Middle frontal gyrus (tissue), 1 donor: ENCODE results near the gene SLC5A5.

Source experiments
- DNase-seq: peaks from one replicate; pipeline ENCODE4 v3.0.0-alpha.2; 2015; ENCODE audit warnings: low spot score; ENCODE audit errors: extremely low spot score

The SLC5A5 gene

GRCh38 chr19:17871878-17872250 lies at the start of gene SLC5A5:
Gene SLC5A5, plus strand, starts transcription at chr19:17871945. Its CDS starts 375 bp downstream, at chr19:17872320.
- no peak for DNase-seq

- no peak for DNase-seq
Observed at GRCh38 chr19:17824339-17824738, 47.4 kb upstream of the SLC5A5 start.

- no peak for DNase-seq
Observed at GRCh38 chr19:17826508-17827056, 45.2 kb upstream of the SLC5A5 start.

DNA sequence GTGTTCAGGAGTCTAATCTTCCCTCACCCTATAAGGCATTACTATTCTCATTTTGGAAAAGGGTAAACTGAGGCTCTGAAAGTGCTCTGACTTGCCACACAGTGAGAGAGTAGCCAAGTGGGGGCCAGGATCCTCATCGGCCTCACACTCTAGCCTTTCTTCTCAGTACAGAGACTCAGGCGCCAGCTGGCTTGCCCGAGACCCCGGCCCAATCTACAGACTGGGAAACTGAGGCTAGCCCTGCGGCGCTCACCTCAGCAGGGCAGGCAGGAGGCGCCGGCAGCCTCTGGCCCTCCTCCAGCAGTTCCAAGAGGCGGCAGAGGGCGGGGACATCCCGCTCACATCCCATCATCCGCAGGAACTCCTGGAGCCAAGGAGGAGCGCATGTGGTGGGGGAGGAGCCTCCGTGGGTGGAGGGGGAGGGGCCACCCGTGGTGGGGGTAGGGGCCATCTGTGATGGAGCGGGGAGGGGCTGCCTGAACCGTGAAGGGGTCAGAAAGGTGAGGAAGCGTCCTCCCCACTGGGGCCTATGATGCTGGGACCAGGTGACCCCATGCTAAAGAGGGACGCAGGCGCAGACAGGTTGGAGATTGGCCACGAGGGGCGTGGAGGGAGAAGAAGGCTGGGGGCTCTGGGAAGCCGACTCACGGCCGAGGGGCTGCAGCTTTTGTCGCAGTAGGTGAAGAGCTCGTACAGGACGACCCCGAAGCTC lies 41.7 kb upstream of the SLC5A5 start:
- DNase-seq, result no peak

DNA sequence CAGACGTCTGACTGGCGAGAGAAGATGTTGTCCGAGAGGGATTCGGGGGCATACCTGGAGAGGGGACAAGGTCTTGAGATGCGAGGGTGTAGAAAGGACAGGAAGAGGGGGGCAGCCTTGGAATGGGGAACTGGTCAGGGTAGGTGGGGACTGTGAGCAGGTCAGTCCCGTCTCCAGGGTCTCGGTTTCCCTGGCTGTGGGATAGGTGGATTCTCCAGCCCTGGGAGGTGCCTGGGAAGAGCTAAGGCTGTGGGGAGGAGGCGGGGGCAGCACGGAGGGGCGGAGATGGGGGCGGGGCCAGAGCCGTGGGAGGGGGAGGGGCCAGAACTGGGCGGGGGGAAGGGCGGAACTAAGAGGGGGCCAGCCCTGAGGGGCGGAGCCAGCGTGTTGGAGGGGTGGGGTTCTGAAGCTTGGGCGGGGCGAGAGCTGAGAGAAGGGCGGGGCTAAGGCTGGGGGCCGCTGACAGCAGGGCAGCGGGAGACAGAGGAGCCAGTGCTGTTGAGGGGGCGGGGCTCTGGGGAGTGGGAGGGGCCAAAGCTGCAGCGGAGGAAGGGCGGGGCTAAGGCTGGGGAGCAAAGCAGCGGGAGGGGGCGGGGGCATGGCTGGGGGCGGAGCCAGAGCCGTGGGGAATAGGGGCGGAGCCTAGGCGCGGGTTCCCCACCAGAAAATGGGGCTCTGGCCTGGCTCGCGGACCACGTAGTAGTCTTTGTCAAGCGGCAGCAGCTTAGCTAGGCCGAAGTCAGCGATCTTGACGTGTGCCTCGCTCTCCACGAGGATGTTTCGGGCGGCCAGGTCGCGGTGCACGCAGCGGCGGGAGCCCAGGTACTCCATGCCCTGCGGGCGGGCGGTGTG lies 41.0 kb upstream of the SLC5A5 start:
- DNase-seq, result peak; percentile 48

DNA sequence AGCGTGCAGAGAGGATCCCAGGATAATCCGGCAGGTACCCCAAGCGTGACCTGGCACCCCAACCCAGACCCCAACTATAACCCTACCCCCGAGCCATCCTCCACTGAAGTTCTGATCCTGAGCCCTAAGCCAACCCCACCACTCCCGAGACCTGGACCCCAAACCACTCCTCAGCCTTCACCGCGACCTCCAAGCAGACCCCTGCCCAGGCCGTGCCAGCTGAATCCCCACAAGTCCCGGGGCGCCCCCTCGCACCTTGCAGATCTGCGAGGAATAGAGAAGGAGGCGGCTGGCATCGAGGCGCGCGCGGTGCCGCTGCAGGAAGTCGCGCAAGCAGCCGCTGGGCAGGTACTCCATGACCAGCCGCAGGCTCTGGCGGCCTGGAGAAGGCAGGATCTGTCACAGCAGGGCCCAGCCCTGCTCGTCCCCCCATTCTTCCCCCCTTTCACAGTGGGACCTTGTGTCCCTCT lies 40.3 kb upstream of the SLC5A5 start:
- no peak for DNase-seq

DNA sequence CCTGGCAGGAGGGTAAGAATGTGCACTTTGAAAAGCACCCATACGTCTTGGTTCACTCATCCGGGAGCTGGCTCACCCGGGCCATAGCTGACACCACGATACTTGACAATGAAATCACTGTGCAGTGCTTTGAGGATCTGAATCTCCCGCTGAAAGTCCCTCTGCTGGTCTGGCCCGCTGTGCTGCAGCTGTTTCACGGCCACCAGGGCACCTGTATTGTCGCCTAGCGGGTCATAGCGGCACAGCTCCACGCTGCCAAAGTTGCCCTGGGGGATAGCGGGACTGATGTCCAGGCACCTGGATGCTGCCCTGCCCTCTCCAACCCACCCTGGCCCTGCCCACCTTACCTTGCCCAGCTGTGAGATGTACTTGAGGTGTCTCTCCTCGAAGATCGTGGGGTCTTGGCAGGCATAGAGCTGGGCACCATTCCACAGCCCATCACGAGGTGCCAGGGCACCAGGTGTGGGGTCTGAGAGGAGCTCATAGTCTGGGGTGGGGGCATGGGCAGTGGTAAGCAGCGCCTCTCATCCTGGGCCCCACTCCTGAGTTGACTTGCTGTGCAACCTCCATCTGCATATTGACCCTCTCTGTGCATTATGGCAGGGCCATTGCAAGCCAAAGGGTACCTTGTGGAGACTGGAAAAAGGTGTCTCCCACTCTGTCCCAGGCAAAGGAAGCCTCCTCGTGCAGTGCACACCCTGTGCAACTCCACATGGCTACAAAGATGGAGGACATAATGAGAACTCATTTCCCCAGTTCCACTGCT lies 39.1 kb upstream of the SLC5A5 start:
- DNase-seq, result no peak

- no peak for DNase-seq
Observed at GRCh38 chr19:17834350-17835181, 37.2 kb upstream of the SLC5A5 start.

DNA sequence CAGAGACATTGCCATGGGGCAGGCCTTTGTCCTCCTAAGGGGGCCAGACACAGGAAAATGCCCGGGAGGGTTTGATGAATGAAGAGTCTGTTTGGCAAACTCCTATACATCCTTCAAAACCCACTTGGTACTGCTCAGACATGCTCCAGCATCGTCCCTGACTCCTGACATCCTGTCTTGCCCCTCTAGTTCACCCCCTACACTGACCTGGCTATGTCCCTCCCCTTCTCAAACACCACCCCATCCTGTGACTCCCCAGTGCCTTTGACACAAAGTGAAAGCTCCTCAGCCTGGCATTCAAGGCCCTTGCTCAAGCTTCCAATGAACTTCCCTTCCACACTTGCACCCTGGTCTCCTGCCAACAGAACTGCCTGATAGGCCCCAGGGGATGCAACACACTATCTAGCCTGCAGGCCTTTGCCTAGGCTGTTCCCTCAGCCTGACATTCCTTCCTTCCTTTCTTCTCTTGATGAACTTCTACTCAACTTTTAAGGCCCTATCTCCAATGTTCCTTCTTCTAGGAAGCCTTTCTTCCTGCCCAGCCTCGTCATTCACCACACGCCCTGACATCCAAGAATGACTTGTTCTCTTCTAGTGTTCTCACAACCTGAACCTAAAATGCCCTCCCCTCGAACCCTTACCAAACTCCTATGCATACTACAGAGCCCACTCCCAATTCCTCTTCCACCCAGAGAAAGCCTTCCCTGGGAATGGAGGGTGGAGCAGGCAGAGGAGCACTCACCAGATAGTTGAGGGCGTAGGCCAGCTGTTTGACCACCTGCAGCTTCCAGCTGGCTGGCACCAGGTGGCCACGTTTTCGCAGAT lies 36.4 kb upstream of the SLC5A5 start:
- DNase-seq, result no peak

GRCh38 chr19:17836530-17836929 lies 35.2 kb upstream of the SLC5A5 start:
- no peak for DNase-seq

DNA sequence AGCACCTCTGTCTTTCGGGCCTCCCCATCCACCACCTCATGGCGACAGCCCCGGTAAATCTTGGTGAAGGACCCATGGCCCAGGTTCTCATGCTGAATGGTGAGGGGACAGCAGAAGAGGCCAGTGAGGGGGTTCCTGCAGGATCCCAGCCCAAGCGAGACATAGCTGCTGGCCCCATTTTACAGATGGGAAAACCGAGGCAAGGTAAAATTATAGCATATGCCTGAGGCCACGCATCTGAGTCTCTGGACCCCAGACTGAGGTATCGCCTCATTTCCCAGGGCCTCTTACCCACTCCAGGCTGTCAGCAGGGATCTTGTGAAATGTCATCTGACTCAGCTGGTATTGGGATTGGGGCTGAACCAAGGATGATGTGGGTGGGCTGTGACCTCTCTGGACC lies 33.8 kb upstream of the SLC5A5 start:
- DNase-seq, result no peak

DNA sequence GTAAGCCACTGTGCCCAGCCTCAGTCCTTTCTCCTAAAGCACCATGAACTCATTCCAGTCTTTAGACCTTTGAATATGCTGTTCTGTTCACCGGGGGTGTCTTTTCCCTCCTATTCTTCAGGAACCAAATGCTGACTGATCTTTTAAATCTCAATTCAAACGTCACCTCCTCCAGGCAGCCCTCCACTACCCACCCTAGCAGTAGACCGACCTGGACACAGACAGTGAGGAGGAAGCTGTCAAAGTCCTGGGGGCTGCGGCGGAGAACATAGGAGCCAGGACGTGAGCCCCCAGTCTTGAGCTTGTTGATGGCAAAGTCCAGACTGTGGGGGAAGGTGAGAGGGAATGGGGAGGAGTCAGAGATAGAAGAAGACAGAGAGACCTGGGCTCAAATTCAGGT lies 31.7 kb upstream of the SLC5A5 start:
- DNase-seq, result no peak

DNA sequence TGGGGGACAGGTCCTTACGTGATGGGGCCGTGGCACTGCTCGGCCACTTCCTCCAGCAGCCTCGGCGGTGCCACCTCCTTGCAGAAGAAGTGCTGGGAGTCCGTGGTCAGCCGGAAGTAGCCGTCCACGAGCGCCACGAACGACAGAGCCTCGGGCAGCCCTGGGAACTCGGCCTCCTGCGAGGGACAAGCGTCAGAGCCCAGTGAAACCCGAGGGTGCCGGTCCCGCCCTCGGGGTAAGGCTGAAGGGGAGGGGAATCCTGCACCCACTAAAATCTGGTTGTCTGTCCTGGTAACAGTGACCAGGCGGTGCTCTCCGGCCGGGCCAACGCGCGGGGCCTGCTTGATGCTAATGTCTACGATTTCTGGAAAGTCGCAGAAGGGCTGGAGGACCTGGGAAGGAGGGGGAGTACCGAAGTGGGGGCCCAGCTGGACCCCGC lies 30.4 kb upstream of the SLC5A5 start:
- no peak for DNase-seq

GRCh38 chr19:17841810-17842662 lies 29.7 kb upstream of the SLC5A5 start:
- DNase-seq, result peak; percentile 50

DNA sequence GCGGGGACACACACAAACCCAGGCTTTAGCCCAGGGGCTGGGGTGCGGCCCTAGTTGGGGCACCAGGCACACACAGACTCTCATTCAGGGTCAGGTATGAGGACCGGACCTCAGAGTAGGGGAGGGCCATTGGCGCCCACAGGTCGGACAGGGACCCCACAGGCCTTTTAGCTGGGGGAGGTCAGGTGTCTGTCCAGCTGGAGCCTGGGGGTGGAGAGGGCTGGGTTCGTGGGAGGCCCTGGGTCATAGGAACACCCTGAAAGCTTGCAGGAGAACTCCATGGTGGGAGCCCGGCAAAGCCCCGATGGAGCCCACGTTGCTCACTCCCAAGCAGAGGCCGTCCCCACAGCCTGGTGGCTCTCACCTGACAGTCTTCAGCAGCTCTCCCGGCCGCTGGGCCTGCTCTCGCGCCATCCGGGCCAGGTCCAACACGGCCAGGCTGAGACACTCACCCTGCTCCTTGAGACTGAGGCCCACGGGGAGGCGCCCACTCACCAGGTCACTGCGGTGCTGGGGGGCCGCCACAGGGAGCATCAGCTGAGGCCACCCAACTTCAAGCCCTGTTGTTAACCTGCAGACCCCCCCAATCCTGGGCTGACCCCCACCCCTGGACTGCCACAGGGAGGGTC lies 29.0 kb upstream of the SLC5A5 start:
- DNase-seq, result no peak

DNA sequence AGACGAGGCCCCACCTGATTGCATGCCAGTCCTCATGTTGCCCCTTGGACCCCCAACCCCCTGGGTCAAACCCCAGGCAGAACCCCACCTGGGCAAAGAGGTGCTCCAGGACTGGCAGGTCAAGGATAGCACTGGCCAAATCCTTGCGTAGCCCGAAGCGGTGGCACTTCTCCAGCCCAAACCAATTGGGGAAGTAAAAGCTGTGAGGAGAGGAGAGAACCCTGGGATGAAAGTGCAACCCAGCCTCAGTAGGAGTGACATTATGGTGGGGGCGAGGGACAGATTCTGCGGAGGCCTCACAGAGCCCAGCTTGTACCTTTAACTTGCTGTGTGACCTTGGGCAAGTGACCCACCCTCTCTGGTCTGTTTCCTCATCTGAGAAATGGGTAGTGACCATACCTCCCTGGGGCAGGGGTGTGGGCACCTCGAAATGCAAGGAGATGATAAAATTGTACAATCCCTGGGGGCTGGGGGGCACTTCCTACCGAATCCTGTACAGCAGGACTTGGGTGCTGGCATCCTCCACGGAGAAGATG lies 28.4 kb upstream of the SLC5A5 start:
- no peak for DNase-seq

DNA sequence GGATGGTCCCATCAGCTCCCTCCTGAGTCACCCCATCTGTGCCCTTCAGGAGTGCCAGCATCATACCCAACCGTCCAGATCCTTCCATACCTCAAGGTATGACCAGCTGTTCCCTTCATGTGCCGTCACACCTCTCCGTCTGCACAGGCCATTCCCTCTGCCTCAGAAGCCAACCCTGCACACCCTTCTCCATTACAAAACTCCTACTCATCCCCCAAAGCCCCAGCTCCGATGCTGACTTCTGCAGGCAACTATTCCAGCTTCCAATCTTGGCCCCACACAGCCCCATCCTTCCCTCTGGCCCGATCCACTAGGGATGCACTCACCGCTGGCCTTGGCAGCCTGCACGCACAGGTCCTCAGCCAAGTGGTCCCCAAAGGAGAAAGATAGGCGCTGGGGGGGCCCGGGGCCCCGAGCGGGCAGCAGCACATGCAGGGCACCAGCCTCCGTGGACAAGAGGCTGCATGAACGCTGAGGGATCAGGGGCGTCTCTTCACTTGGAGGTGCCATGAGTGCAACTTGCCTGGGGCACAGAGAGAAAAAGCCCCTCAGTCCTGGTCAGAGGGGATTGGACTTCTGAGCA lies 27.7 kb upstream of the SLC5A5 start:
- no peak for DNase-seq

DNA sequence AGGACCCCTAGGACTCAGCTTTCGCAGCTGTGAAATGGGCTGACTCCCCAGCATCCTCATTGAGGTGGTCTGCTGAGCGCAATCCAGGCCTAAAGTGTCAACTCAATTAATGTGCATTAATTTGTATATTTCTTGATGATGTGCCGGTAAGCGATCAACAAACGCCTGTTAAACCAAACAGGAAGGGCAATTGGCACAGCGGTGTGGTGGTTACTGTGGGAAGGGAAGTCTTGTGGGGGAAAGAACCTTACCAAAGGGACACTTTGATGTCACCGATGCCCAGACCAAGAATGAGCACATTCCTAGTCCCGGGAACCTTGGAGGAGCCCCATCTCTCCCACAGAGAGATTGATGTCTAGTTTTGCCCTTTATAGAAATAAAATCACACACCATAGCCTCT lies 25.6 kb upstream of the SLC5A5 start:
- DNase-seq, result no peak
